HG03521 (cell line): ENCODE data around the gene FCGR1A.
"Not testable (repeated sequence)": the region's sequence is repeated elsewhere in the genome, so short reads cannot be mapped to it uniquely, and the experiment has no call there.

Experiments used
- ATAC-seq: cut with Tn5 transposase; IDR thresholded peaks from one replicate; pipeline ENCODE4 v1.9.1; 2021; ENCODE audit warnings: mild to moderate bottlenecking, moderate library complexity; ENCODE audit not compliant: unreplicated experiment

FCGR1A gene

DNA sequence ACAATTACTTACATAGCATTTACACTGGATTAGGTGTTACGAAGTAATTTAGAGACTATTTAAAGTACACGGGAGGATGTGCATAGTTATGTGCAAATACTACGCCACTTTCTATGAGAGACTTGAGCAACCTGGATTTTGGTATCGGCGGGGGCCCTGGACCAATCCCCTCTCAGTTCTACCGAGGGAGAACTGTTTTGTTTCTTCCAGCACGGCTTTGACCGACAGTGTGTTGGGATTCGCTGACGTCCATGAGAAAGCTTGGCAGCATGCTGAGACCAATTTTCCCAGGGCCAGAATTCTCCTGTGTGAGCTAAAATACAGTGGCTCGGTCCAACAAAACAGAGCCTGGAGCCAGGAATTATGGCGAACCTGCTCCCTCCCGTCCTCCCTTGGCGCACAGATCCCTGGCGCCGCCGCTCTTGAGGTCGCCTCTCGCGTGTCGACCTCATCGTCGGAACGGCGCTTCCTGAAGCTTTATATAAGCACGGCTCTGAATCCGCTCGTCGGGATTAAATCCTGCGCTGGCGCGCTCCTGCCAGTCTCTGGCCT, 49.3 kb downstream of the FCGR1A start:
- ATAC-seq, result not testable (repeated sequence)

DNA sequence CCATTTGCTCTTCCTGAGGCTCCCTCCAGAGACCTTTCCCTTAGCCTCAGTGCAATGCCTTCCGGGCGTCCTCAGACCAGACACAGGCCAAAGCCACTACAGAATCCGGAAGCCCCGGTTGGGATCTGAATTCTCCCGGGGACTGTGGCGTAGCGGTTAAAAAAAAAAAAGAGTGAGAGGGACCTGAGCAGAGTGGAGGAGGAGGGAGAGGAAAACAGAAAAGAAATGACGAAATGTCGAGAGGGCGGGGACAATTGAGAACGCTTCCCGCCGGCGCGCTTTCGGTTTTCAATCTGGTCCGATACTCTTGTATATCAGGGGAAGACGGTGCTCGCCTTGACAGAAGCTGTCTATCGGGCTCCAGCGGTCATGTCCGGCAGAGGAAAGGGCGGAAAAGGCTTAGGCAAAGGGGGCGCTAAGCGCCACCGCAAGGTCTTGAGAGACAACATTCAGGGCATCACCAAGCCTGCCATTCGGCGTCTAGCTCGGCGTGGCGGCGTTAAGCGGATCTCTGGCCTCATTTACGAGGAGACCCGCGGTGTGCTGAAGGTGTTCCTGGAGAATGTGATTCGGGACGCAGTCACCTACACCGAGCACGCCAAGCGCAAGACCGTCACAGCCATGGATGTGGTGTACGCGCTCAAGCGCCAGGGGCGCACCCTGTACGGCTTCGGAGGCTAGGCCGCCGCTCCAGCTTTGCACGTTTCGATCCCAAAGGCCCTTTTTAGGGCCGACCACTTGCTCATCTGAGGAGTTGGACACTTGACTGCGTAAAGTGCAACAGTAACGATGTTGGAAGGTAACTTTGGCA, 50.0 kb downstream of the FCGR1A start:
- peak; percentile 58 for ATAC-seq

DNA sequence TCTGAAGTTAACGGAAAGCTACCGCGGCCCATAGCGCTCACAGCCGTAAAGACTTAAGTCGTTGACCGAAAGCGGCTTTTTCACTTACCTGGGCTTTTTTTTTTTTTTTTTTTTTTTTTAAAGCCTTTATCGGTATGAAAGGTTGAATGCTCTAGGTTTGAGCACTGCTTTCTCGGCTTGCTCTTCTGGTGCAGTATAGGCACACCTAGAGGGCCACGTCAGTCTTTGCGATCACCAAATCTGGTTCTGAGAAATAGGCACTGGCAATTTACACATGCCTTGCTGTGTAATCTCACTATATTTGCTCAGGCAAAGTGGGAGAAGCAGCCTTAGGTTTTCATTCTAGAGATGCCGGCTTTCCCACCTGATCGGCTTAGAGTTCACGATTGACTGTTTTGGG, 50.6 kb downstream of the FCGR1A start:
- peak; percentile 6 for ATAC-seq

DNA sequence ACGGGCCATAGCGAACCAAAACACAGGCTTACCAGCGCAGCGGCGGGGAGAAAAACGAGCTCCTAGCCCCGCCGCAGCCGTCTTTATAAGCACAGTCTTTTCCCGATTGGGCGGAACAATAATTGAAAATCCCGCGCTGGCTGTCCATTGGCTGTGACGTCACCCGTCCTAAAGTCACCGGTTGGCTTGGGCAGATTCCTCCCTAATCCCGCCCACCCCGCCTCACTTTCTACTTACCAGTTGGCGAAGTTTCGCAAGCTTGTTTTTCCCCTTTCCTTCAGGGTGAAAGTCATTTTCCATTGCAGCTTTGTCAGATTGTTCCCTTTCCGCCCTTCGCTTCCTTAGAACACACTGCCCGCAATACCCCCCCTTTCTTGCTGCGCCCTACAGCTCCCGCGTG, 58.7 kb downstream of the FCGR1A start:
- peak; percentile 24 for ATAC-seq
